ENCODE measurements around the gene PKD2L1. TPM values are rescaled to one million over a fixed set of nuclear protein-coding genes. Genes with fewer than 3 reads are reported as not detected.

Gene PKD2L1
- total RNA-seq, 1 experiment from 2014 or later: not detected

GRCh38 chr10:100245484-100246220, 84.4 kb downstream of the PKD2L1 start:
- no peaks in the 10 kb centered on the region for H3K9me3 ChIP-seq (ENCODE audit: control insufficient read depth, insufficient read depth, low read depth, low read length)
- no peaks in the 10 kb centered on the region for H3K4me1 ChIP-seq (ENCODE audit: control insufficient read depth, insufficient read depth, low read length)
- intact Hi-C loops (cut with micrococcal nuclease; ENCODE audit: unreplicated experiment): no loop called here
- ChIA-PET CTCF (interaction anchor here (0.5 kb wide), 1 partner anchor 10 kb away, joined by 6 read pairs; no protein-coding TSS in a partner anchor), POLR2A (no interaction called here)
- in situ Hi-C loops (cut with HindIII; ENCODE audit: low pct_unique_long_range_greater_than_20kb, low sequenced_read_pairs): no loop called here
- ATAC-seq (no peak), DNase-seq (ENCODE audit: low read depth, low spot score) (no peak)
- no TSS peak for BruUV-seq (replicated peaks)
- no peaks in the 10 kb centered on the region for H3K27me3 ChIP-seq (ENCODE audit: control insufficient read depth, insufficient read depth, low read length)
- no peak overlapping the region for H3K27ac ChIP-seq (ENCODE audit: low read length)
- TF ChIP-seq POLR2AphosphoS5 (IDR thresholded peaks at IDR 0.05; ENCODE audit: low read depth, low read length): no peak
- H3K36me3 ChIP-seq (ENCODE audit: control insufficient read depth, insufficient read depth, low read length): peaks cover 23% of the 10 kb centered on the region
- H3K4me3 ChIP-seq (ENCODE audit: low read depth in 2 of 2, low read length in 2 of 2): no peak overlapping the region

GRCh38 chr10:100239851-100240250, 90.2 kb downstream of the PKD2L1 start:
- POLR2A ChIA-PET: no interaction called here
- DNase-seq (ENCODE audit: low read depth, low spot score): no peak

More at GRCh38 chr10:100239851-100240250, 90.2 kb downstream of the PKD2L1 start:
- peaks cover 24% of the 10 kb centered on the region for H3K36me3 ChIP-seq (ENCODE audit: control insufficient read depth, insufficient read depth, low read length)
- CTCF ChIA-PET: interaction anchor here (0.5 to 0.6 kb wide), 2 partner anchors 206 to 502 kb away, joined by 3 to 5 read pairs; no protein-coding TSS in a partner anchor
- TF ChIP-seq SIN3A (IDR thresholded peaks at IDR 0.05; ENCODE audit: borderline replicate concordance, insufficient read depth, low read depth, low read length) (no peak), TCF7L2 (IDR thresholded peaks at IDR 0.05; ENCODE audit: low read depth, low read length) (no peak), REST (IDR thresholded peaks at IDR 0.05; ENCODE audit: insufficient read depth in 1 of 2, low read depth in 2 of 2, low read length in 1 of 2) (no peak), POLR2AphosphoS5 (IDR thresholded peaks at IDR 0.05; ENCODE audit: low read depth, low read length) (no peak), CTCF (IDR thresholded peaks at IDR 0.05) (no peak)
- H3K27me3 ChIP-seq (ENCODE audit: control insufficient read depth, insufficient read depth, low read length): no peaks in the 10 kb centered on the region
- no peak overlapping the region for H3K27ac ChIP-seq (ENCODE audit: low read length)
- no peaks in the 10 kb centered on the region for H3K9me3 ChIP-seq (ENCODE audit: control insufficient read depth, insufficient read depth, low read depth, low read length)
- H3K4me3 ChIP-seq (ENCODE audit: low read depth in 2 of 2, low read length in 2 of 2): no peak overlapping the region
- intact Hi-C loops (cut with micrococcal nuclease; ENCODE audit: unreplicated experiment): no loop called here
- no peak for ATAC-seq
- in situ Hi-C loops (cut with HindIII; ENCODE audit: low pct_unique_long_range_greater_than_20kb, low sequenced_read_pairs): no loop called here
- BruUV-seq (replicated peaks): no TSS peak
- no peaks in the 10 kb centered on the region for H3K4me1 ChIP-seq (ENCODE audit: control insufficient read depth, insufficient read depth, low read length)

Data from Panc1 (cell line).